Kidney (tissue), 14 donors: Measurements from ENCODE around the gene GIPC3. TPM values are rescaled to one million over a fixed set of nuclear protein-coding genes. Genes with fewer than 3 reads are reported as not detected.

ENCODE experiments used
- DNase-seq, 5 donors: peaks; one replicate each; pipeline ENCODE4 v3.0.0-alpha.2; 2013 to 2020
- FAIRE-seq: peaks from 2 replicates; lab custom pipeline; 2012; peaks lifted over from hg19 to GRCh38; lab: Jason Lieb, UNC
- H3K27ac ChIP-seq, 2 donors: one replicate each; pipeline ENCODE4 v1.7.0; 2013; ENCODE audit warnings: low read depth in 2 of 2, low read length in 2 of 2, inconsistent platforms in 1 of 2
- H3K27me3 ChIP-seq: one replicate; pipeline ENCODE4 v1.7.1; 2013; ENCODE audit warnings: low read length, inconsistent platforms; ENCODE audit not compliant: control insufficient read depth, insufficient read depth
- H3K36me3 ChIP-seq, 3 donors: one replicate each; pipeline versions ENCODE4 v1.7.0 to v1.7.1; 2013; ENCODE audit warnings: low read length in 3 of 3, control low read depth in 1 of 3, inconsistent platforms in 1 of 3; ENCODE audit not compliant: insufficient read depth in 3 of 3, control insufficient read depth in 2 of 3
- H3K4me1 ChIP-seq, 3 donors: one replicate each; pipeline versions ENCODE4 v1.7.0 to v1.7.1; 2013; ENCODE audit warnings: low read length in 3 of 3, inconsistent platforms in 1 of 3, low read depth in 1 of 3; ENCODE audit not compliant: control insufficient read depth in 2 of 3, insufficient read depth in 2 of 3
- H3K4me3 ChIP-seq, 3 donors: one replicate each; pipeline versions ENCODE4 v1.7.0 to v1.8.1; 2013; ENCODE audit warnings: low read length in 3 of 3, control low read depth in 1 of 3, inconsistent platforms in 1 of 3
- H3K9ac ChIP-seq, 3 donors: one replicate each; pipeline versions ENCODE4 v1.7.0 to v1.7.1; 2013; ENCODE audit warnings: low read length in 3 of 3, control low read depth in 1 of 3, inconsistent platforms in 1 of 3
- H3K9me3 ChIP-seq, 3 donors: one replicate each; pipeline versions ENCODE4 v1.7.0 to v1.7.1; 2013; ENCODE audit warnings: low read length in 3 of 3, control low read depth in 1 of 3, inconsistent platforms in 1 of 3; ENCODE audit not compliant: control insufficient read depth in 2 of 3, insufficient read depth in 1 of 3
- CTCF ChIP-seq: IDR thresholded peaks from 3 replicates; pipeline ENCODE4 v1.5.1; 2012; ENCODE audit warnings: mild to moderate bottlenecking, moderate library complexity, borderline replicate concordance; ENCODE audit not compliant: insufficient read depth; ENCODE audit errors: extremely low read depth
- intact Hi-C: fragments of 100-400 bp; cut with DNase I; formaldehyde crosslinking; loops from one replicate; pipeline ENCODE4 v1.11.1; 2022
- polyA plus RNA-seq: library from polyadenylated mRNA; stranded (reverse); fragments of 350-450 nt; fragmentation: Illumina TruSeq; extraction: RNeasy Lipid Tissue Mini Kit (QIAGEN cat#74804); gene quantifications from one replicate; pipeline ENCODE4 v1.2.3, GENCODE V29; 2014; ENCODE audit warnings: low read depth, low replicate concordance; ENCODE audit not compliant: insufficient read depth
- total RNA-seq: library from RNA; stranded (reverse); fragmentation: NEBNext Ultra II Directional; extraction: Animal tissue kit (Norgen Biotek cat#: 25700); gene quantifications from one replicate; pipeline ENCODE4 v1.2.1, GENCODE V29; 2021
- donor health status: control.
- donor health status: control.
- donor health status: control.
- donor health status: control.
- donor health status: control.
- donor health status: DM: yes; HTN: yes; CAD: no.
- donor health status: Normal renal cell carcinoma (clear cell type).

The GIPC3 gene
- total and polyA plus RNA-seq, 2 donors from 2014 or later = 2.1 TPM

DNA sequence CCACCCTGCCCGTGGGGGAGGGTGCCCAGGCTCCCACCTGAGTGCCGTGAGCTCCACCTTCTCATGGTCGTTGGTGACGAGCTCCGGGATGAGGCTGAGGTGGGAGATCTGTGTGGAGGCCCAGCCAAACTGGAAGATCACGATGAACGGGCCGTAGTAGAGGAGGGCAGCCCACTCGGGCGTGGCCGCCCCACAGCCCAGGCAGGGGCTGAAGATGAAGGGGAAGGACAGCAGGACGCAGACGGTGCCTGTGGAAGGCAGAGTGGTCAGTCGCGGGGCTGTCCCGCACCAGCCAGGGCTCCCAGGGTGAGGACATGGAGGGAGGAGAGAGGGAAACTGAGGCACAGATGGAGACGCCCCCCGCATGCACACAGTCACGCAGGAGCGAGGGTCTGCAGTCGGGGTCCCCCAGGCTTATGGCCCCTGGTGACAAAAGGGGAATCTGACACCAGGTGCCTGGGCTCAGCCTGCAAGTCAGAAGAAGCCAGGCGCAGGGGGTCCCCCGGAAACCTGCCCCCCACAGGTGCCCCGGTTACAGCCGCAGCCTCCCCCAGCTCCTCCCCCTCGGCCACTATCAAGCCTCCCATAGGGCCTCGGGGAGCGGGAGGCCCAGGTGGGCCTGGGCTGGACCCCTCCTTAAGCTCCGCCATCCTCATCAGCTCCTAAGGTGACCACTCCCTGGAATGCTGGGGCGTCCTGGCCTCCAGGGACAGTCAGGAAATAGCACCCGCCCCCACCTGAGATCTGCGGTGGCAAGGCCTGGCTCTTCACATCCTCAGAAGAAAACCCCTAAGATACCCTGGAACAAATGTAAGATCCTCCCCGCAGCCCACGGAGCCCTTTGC, 34.1 kb upstream of the GIPC3 start:
- peaks cover 0 to 16% (median 3%) of the 10 kb centered on the region in 3 donors for H3K4me1 ChIP-seq
- H3K36me3 ChIP-seq = peaks cover 0 to 8% (median 0%) of the 10 kb centered on the region in 3 donors
- intact Hi-C loops = no loop called here
- FAIRE-seq (no peak), DNase-seq (peak in 1 of 5 donors; percentile 39)
- H3K9ac ChIP-seq = no peak overlapping the region
- H3K9me3 ChIP-seq = no peaks in the 10 kb centered on the region
- no peak overlapping the region for H3K4me3 ChIP-seq
- H3K27me3 ChIP-seq = no peaks in the 10 kb centered on the region
- TF ChIP-seq CTCF = no peak
- no peak overlapping the region for H3K27ac ChIP-seq

DNA sequence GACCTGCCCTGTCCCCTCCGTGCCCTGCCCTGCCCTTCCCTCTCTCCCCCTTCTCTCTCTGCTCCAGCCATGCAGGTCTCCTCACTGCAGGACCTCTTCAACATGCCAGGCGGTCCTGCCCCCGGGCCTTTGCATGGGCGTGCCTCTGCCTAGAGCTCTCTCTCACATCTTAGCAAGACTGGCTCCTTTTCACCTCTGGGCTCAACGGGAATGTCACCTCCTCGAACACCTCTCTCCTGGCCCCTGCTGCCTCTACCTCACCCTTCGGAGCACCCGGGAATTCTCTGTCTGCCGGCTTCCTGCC, 33.5 kb upstream of the GIPC3 start:
- Histone ChIP-seq H3K4me3 (no peak overlapping the region), H3K9ac (no peak overlapping the region), H3K4me1 (peaks cover 0 to 22% (median 3%) of the 10 kb centered on the region in 3 donors), H3K9me3 (no peaks in the 10 kb centered on the region), H3K27me3 (no peaks in the 10 kb centered on the region), H3K36me3 (peaks cover 0 to 8% (median 0%) of the 10 kb centered on the region in 3 donors), H3K27ac (no peak overlapping the region)
- FAIRE-seq (no peak), DNase-seq (no peak)
- no peak for TF ChIP-seq CTCF
- intact Hi-C loops = no loop called here

- Histone ChIP-seq H3K4me1 (peaks cover 0 to 20% (median 3%) of the 10 kb centered on the region in 3 donors), H3K36me3 (no peaks in the 10 kb centered on the region), H3K4me3 (peak overlapping the region in 2 of 3 donors; percentile 12 to 99), H3K9me3 (no peaks in the 10 kb centered on the region), H3K27ac (peak overlapping the region; percentile 68 to 70), H3K27me3 (no peaks in the 10 kb centered on the region), H3K9ac (peak overlapping the region in 1 of 3 donors; percentile 71)
- FAIRE-seq (no peak), DNase-seq (peak in 3 of 5 donors; percentile 41 to 58 (median 41))
- TF ChIP-seq CTCF = no peak
- intact Hi-C loops = no loop called here
These were observed 30.8 kb upstream of the GIPC3 start for GRCh38 chr19:3554254-3555083.
